Hindlimb muscle (tissue), 1 donor: Measurements from ENCODE around the gene TDRD6. TPM values are rescaled to one million over a fixed set of nuclear protein-coding genes. Genes with fewer than 3 reads are reported as not detected.

ENCODE experiments used
- DNase-seq: peaks from one replicate; pipeline ENCODE4 v3.0.0-alpha.2; 2013
- polyA plus RNA-seq: library from polyadenylated mRNA; unstranded; fragments of 120-200 nt; gene quantifications from one replicate; pipeline ENCODE4 v1.2.1, GENCODE V29; 2013; ENCODE audit not compliant: insufficient read length

TDRD6 gene
- polyA plus RNA-seq, 1 donor = 0.76 TPM

DNA sequence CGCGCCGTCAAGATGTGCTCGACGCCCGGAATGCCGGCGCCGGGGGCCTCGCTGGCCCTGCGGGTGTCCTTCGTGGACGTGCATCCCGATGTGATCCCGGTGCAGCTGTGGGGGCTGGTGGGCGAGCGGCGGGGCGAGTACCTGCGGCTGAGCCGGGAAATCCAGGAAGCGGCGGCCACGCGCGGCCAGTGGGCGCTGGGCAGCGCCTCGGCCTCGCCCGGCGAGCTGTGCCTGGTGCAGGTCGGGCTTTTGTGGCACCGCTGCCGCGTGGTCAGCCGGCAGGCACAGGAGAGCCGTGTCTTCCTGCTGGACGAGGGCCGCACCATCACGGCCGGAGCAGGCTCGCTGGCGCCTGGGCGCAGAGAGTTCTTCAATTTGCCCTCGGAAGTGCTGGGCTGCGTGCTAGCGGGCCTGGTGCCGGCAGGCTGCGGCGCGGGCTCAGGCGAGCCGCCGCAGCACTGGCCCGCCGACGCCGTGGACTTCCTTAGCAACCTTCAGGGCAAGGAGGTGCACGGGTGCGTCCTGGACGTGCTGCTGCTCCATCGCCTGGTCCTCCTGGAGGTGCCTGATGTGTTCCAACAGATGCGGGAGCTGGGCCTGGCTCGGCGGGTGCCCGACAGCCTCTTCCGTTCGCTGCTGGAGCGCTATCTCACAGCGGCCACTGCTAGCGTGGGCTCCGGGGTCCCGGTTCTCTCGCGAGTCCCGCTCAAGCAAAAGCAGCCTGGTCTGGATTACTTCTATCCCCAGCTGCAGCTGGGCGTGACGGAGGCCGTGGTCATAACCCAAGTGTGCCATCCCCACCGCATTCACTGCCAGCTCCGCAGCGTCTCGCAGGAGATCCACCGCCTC is 656 bp downstream of the TDRD6 start:
- no peak for DNase-seq

DNA sequence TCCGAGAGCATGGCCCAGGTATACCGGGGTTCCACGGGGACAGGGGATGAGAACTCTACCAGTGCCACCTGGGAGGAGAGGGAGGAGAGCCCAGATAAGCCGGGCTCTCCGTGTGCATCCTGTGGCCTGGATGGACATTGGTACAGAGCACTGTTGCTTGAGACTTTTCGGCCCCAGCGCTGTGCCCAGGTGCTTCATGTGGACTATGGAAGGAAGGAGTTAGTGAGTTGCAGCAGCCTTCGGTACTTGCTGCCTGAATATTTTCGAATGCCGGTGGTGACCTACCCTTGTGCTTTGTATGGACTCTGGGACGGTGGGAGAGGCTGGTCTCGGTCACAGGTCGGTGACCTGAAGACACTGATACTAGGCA is 1.3 kb downstream of the TDRD6 start:
- DNase-seq = no peak

DNA sequence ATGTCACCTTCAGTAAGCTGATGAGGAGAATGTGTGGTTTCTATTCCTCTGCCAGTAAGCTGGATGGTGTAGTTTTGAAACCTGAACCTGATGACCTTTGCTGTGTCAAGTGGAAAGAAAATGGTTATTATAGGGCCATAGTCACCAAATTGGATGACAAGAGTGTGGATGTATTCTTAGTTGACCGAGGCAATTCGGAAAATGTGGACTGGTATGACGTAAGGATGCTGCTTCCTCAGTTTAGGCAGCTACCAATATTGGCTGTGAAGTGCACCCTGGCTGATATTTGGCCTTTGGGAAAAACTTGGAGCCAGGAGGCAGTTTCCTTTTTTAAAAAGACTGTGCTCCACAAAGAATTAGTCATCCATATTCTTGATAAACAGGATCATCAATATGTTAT is 2.0 kb downstream of the TDRD6 start:
- no peak for DNase-seq

DNA sequence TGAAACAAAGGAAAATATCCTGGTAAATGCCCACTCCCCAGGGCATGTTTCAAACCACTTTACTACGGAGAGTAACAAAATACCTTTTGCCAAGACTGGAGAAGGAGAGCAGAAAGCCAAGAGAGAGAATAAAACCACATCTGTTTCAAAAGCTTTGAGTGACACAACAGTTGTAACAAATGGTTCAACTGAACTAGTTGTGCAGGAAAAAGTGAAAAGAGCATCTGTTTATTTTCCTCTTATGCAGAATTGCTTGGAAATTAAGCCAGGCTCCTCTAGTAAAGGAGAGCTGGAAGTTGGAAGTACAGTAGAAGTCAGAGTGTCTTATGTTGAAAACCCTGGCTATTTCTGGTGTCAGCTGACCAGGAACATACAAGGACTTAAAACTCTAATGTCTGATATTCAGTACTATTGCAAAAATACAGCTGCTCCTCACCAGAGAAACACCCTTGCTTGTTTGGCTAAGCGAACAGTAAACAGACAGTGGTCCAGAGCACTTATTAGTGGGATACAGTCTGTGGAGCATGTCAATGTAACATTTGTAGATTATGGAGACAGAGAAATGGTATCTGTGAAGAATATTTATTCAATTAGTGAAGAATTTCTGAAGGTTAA is 2.6 kb downstream of the TDRD6 start:
- peak; percentile 12 for DNase-seq

DNA sequence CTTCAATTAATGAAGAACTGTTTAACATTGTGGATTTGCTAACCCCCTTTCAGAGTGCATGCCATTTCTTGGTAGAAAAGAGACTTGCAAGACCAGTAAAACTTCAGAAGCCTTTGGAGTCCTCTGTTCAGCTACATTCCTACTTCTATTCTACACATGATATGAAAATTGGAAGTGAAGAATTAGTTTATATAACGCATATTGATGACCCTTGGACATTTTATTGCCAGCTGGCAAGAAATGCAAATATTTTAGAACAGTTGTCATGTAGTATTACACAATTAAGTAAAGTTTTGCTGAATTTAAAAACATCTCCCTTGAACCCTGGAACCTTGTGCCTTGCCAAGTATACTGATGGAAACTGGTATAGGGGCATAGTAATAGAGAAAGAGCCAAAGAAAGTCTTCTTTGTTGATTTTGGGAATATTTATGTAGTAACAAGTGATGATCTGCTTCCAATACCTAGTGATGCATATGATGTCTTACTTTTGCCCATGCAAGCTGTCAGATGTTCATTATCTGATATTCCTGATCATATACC is 3.3 kb downstream of the TDRD6 start:
- no peak for DNase-seq

DNA sequence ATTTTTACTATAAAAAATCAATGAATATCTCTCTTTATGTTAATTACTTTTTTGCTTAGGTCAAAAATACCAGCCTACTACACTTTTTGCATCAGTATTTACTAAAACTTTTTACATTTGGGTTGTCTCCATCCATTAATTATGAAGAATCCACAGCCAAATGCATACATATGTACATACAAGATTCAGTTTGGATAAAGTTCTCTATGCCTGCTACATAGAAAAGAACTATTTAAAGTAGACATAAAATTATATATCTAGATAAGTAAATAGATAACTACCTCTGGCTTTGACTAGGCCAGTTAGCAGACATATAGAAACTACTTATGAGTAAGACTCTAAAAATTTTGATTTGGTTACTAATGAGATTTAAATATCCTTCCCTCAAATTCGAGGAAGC is 12.3 kb downstream of the TDRD6 start:
- no peak for DNase-seq

DNA sequence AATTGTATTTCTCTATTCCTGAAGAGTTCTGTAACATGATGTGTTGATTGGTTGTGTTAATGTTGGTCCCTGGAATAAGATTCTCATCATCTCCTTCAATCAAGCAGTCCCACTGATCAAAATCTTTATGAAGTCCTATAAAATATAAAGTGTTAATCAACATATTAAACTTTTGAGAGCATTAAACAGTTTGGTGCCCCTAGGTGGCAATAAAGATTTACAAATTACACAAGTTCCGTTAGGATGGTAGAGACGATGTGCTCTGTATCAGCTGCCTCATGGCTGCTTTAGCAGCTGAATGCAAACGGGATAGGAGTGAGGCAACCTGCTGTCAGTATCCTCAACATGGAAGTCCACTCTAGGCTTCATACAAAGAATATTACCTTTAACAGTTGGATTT is 16.9 kb downstream of the TDRD6 start:
- peak; percentile 4 for DNase-seq

DNA sequence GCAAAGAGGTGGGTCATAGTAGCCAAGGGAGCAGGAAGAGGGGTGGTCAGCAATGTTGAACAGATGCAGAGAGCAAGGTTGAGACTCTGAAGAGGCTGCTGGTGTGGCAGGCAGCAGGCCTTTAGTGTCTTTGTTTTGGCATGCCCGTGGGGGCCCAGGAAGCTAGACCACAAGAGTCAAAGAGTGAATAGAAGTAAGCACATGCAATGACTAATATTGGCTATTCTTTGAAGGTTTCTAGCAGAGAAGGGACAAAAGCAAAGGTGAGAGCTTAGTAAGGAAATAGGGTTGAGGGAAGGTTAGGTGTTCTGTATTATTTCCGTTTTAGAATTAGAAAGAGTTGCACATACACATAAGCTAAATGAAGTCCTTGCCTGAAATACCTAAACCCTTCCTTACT is 18.8 kb downstream of the TDRD6 start:
- no peak for DNase-seq

DNA sequence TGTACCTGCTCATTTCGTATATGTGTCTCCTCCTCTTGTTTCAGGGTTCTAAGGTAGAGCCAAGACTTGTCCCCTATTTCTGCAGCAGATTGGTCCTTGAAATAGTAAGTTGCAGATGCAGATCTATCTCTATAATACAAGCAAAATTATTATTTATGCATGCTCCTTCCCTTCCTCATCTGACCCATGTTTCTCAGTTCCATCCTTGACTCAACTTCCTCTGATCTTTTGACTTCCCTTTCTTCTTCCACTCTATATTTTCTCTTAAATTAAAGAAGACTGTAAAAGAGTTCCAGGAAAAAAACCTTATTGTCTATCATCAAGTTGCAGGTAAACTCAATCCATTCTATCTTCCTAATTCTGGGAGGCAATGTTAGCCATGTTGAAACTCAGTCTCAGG is 23.8 kb downstream of the TDRD6 start:
- no peak for DNase-seq

DNA sequence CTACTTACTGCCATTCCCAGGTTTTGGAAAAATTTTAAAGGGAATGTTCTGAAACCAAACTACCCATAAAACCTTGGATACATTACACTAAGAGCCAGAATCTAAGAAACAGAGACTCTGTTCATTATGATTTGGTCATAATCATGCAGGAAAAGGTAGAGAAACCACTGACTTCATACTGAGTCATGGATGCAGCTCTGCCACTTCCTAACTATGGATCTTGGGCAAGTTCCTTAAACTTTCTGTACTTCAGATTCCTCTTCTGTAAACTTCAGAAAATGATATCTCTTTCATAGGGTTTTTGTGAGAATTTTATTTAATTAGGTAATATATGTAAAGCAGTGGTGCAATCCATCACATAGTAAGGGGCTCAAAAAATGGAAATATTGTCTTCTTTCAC is 27.5 kb downstream of the TDRD6 start:
- DNase-seq = no peak

DNA sequence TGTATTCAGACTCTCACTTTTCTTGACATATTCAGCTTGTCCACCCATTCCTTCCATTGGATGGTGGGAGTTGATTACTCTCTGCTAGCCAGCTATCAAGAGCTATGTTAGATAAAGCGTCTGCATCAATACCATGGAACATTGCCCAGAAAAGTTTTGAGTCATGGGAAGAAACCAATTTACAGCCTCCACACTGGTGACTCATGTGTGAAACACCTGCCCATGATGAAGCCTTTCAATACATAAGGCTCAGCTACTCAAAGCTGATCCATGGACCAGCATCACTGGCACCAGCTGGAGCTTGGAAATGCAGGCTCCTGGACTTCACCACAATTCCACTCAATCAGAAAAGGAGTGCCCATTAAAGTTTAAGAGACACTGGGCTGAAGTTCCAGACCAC is 31.4 kb downstream of the TDRD6 start:
- DNase-seq = no peak

DNA sequence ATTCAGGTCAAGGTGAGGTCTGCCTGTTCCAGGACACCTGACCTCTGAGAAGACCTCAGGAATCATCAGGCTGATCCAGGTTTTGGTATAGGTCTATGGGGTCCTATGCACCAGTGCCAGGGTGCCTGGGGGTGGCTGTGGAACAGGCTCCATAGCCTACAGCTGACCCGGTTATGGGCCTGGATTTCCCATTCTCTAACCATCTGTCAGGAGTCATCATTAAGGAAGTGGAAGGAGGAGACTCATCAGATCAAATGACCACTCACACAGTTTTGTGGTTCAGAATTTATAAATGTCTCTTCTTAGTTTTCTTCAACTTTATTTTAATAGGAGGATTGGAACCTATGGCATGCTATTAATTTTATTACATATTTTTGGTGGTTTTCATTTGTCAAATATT is 32.7 kb downstream of the TDRD6 start:
- no peak for DNase-seq

DNA sequence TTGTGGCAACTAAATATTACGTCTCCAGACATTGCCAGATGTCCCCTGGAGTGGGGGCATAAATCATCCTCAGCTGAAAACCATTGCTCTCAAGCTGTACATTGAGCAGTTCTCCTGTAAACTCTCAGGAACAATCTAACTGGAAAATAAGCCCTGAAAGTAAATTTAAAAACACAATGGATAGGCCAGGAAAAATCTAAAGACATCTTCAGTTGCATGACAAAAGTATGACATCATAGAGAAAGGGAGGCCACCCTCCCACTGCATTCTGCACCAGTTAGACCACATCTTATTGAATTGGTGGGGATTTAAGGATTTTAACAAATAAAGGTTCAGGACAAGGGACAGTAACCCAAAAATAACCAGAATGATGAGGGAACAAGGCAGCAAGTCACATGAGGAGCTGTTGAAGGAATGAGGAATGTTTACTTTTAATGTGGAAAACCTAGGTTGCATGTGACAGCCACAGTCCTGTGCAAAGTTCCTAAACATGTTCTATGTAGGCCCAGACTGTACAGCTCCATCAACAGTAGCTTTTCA is 42.2 kb downstream of the TDRD6 start:
- DNase-seq = no peak

DNA sequence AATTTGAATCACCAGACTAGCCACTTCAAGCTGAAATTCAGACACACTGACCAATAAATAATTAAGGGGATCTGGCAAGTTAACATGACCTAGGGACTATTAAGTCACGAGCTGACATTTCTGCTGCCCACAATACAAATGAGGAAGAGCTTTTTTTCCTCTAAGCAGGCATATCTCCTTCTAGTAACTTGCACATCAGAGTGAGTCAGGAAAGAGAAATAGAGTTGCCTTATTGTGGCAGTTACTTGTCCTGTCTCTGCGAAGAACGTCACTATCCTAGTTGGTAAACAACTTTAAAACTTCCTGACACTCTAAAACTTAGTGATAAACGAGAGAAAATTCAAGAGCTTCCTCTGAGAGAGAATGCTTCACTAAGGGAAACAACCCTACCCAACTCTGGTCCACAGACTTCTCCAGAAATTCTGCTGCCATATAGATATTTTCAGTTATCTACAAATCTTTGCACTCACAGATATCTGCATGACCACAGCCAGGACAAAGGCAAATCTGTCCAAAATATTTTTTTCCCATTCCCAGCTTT is 43.3 kb downstream of the TDRD6 start:
- DNase-seq = no peak

DNA sequence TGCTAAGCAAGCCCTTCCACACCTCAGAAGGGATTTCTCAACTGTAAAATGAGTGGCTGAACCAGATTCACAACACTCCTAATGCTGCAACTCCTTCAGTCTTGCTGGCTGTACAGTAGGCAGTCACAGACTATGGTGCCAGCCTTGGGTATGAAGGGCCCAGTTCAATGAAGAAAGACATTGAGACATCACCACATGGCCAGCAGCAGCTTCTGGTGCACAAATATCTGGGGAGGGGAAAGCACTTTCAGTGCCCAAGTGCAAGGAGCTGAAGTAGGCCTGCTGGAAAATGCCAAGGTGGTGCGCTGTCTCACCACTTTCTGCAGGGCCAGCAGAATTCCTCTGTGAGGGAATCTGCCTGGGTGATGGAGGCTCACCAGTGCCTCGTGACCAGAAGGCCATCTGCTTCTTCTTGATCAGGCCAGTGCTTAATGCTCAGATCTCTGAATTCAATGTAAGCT is 45.7 kb downstream of the TDRD6 start:
- DNase-seq = no peak

DNA sequence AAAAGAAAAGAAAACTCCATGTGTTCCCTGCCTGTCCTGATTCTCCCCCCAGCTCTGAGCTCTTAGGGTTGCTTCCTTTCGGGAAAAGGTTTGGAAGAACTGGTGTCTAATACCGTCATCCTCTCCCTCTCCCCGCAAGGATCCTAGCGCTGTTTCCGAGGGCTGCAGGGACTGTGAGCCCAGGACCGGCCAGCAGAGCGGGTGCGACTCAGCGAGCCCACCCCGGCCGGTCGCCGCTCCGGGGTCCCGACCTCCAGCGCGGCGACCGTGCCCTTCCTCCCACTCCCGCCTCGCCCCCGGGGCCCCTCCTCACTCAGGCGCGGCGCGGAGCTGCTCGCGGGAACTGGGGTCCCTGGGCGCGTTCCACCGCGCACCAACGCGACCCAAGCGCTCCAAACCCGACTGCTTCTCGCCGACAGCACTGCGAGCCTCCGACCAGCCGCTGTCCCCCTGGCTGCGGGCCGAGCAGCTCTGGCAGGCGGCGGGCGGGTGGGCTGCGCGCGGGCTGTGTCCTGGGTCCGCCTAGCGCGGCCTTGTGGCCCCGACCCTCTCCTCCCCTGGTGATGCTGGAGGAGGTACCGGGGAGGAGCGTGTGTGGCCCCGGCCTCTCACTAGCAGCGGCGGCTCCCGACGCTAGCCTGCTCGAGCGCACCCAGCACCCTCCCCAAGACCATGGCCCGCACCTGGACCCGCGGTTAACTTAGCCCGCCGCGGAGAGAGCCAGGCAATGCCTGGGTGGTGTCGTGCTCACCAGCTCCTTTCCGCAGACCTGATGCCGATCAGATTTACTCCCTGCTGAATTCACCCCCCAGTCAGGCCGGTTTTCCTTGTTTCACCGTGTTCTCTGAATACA is 47.4 kb downstream of the TDRD6 start, which contains the start of gene PLA2G7:
Gene PLA2G7, minus strand, starts transcription at position 509 of the 853 bp plus-strand sequence. CDS start 12,484 bp downstream, outside the sequence.
- DNase-seq = peak; percentile 42

DNA sequence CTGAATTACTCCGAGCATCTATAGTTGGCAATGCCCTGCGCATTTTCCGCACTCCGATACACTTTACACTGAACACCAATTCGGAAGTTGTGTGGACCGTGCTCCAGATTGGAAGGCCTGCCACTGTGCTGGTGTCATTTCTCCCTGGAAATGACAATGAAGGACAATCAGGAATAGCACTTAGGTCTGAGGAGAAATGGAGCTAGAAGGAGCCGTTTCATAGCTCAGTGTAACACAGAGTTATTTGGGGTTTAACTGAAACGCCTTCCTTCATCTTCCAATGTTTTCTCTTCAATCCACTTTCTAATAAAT is 48.0 kb downstream of the TDRD6 start:
- DNase-seq = no peak

DNA sequence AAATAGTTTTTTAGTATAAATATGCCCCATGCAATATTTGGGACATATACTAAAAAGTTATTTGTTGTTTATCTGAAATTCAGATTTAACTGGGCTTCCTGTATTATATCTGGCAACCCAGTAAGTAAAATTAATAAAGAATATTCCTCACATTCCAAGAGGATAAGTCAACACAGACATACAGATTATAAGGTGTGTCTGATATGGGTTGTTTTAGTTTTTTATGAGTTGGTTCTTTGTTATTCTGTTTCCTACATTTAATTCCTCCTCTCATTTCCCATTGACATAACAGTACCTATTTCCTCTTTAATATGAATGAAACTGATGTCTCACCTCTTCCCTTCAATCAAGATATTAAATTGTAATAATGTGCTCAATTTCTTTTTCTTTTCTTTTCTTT is 49.2 kb downstream of the TDRD6 start:
- no peak for DNase-seq

DNA sequence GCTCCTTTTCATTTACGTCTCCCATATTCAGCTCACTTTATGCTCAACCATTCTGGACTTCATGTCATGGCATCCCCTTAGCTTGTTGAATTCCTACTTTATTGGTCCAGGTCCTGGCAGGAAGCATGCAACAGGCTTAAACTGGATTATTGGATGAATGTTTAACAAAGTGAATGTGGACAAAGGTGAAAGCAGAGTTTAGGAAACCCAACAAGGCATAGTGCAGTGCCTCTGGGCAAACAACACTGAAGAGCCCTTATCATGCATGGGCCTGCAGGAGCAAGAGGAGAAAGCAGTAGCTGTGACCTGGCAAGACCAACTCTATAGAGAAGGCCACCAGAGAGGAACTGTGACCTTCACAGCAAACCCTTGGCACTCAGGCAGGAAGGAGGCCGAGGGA is 53.8 kb downstream of the TDRD6 start:
- no peak for DNase-seq

DNA sequence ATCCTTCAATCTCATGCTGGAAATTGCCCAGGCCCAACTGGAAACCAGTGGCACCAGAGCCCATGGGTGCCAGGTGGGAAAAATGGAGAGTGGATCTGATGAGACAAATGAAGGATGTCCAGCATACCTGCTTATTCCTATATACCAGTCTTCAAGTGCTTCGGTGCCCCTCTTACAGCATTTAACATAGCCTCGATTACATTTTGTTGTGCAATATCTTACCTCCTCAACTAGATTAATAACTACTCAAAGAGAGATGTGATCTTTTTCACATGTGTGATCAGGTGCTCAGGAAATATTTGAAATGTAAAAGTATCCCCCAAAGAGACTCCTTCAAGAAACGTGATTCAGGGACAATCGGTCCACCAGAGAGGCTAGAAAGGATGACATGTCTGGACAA is 54.2 kb downstream of the TDRD6 start:
- no peak for DNase-seq

DNA sequence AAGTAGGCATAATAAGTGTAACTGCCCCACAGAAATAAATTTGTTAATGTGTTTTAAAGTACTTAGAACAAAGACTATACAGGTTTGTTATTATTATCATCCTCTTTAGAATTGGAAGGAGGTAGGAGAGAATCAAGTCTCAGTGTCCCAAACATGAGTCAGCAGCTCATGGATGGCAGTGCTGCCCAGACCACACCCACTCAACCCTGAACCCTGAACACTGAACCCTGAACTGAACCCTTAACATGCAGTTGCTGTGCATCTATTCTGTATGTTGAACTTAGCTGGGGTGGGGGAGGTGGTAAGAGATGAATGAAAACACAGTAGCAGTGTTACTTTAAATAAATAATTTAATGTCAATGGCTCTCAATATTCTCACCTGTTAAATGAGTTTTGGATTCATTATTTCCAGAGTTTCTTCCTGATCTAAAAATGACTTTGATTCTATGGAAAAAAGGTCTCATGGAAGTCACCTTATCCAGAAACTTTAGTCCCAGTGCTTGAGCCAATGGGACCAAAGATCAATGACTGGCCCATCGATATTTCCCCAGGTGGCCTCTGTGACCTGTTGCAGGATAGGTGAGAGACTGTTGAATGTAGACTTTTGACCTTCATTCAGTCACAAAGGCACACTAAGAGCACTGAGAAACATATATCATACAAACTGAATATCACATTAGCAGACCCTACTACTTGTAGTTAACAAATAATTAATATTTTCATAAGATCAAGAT is 55.9 kb downstream of the TDRD6 start:
- no peak for DNase-seq
